GM12874 (cell line): Measurements from ENCODE around the gene GNB5.

Source experiments
- CTCF ChIP-seq: IDR thresholded peaks from 2 replicates; pipeline ENCODE4 v1.5.1; 2011; ENCODE audit warnings: low read depth, mild to moderate bottlenecking, control low read depth, low read length, moderate library complexity; ENCODE audit not compliant: insufficient read depth

Gene GNB5

GRCh38 chr15:52186651-52187486 lies 4.3 kb downstream of the GNB5 start:
- TF ChIP-seq CTCF, result no peak

GRCh38 chr15:52185151-52185561 lies 6.0 kb downstream of the GNB5 start:
- TF ChIP-seq CTCF, result no peak

- TF ChIP-seq CTCF, result no peak
Observed at GRCh38 chr15:52184721-52185120, 6.5 kb downstream of the GNB5 start.

GRCh38 chr15:52183562-52184173 lies 7.5 kb downstream of the GNB5 start:
- peak; percentile 39; the same call in 1 of the 2 replicates for TF ChIP-seq CTCF

DNA sequence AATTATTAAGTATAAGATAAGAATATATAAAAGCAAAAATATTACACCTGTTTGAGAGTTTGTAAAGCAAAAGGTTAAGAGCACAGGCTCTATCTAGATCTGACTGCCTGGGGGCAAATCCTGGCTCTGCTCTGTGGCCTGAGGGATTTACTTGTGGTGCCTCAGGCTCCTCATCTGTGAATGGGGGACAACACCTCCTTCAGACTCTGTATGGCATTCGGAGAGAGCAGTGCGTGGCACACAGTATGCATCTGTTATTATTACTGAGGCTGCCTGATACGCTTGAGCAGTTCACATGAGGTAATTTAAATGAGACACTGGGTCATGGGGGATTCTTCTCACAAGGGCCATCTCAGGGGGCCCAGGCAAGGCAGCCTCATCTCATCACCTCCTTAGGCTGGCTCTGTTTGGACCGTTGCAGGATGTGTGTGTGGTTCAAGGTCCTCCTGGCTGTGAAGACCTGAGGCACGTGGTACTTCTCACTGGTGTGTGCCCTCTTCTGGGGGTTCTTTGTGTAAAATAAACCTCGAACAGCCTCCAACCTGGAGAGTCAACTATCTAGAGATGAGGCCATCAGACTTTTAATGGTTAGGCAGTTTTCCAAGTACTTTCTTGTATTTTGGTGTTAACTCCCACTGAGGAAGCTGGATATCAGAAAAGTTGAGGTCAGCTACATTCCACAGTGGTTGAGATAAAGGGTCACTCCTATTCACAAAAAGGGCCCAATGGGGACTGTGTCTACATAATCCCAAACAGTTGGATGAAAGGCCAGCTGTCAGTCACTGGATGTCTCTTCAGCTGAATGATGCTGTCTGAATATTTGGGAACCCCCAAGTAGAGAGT lies 9.0 kb downstream of the GNB5 start:
- TF ChIP-seq CTCF, result no peak

DNA sequence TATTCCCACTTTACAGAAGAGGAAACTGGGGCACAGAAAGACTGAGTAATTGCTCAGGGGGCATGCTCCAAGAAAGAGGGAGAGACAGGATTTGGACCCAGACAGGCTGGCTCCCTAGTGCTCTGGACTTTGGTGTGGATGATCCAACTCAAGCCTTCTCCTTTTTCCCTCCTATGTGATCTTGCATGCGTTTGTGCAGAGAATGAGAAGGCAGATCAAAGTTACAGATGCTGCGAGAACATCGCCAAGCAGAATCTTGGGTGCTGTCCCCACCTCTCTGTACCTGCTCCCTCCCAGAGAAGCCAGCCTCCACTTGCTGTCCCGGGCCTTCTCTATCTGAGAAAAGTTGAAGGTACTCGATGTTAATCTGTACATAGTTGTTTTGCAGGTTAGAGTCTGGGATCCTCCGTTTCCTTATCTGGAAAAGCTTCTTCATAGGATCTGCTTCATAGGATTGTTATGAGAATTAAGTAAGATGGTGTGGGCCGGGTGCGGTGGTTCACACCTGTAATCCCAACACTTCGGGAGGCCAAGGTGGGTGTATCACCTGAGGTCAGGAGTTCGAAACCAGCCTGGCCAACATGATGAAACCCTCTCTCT lies 10.2 kb downstream of the GNB5 start:
- TF ChIP-seq CTCF, result no peak
